IMR-90 (cell line): ENCODE measurements around the gene RBM10.

Source experiments
- BHLHE40 ChIP-seq: fragments of 150-350 bp; IDR thresholded peaks from 2 replicates; pipeline ENCODE4 v1.6.1; 2016; ENCODE audit warnings: mild to moderate bottlenecking, low read depth, low read length
- CEBPB ChIP-seq: IDR thresholded peaks from 2 replicates; pipeline ENCODE4 v1.6.1; 2012; ENCODE audit warnings: low read depth, low read length, improper control_type of control experiment
- CHD1 ChIP-seq: IDR thresholded peaks from 2 replicates; pipeline ENCODE4 v1.6.1; 2012; ENCODE audit warnings: low read depth, low read length, improper control_type of control experiment
- CTCF ChIP-seq: conservative IDR thresholded peaks from 2 replicates; pipeline ENCODE4 v1.5.1; 2012; ENCODE audit warnings: mild to moderate bottlenecking, low read depth, low read length, improper control_type of control experiment
- FOS ChIP-seq: fragments of 150-350 bp; IDR thresholded peaks from 2 replicates; pipeline ENCODE4 v1.6.1; 2016; ENCODE audit warnings: low read depth, low read length
- MAFK ChIP-seq: IDR thresholded peaks from 2 replicates; pipeline ENCODE4 v1.6.1; 2012; ENCODE audit warnings: low read depth, low read length, improper control_type of control experiment
- NFE2L2 ChIP-seq: fragments of 150-350 bp; IDR thresholded peaks from 2 replicates; pipeline ENCODE4 v1.6.1; 2016; ENCODE audit warnings: low read depth, mild to moderate bottlenecking, low read length
- POLR2A ChIP-seq: IDR thresholded peaks from 2 replicates; pipeline ENCODE4 v1.6.1; 2012; ENCODE audit warnings: mild to moderate bottlenecking, low read depth, low read length
- RAD21 ChIP-seq: IDR thresholded peaks from 2 replicates; pipeline ENCODE4 v1.6.1; 2012; ENCODE audit warnings: low read length, improper control_type of control experiment
- RFX5 ChIP-seq: IDR thresholded peaks from 2 replicates; pipeline ENCODE4 v1.8.0; 2012; ENCODE audit warnings: low read depth, mild to moderate bottlenecking, low read length, moderate library complexity
- USF2 ChIP-seq: fragments of 150-350 bp; IDR thresholded peaks from 2 replicates; pipeline ENCODE4 v1.6.1; 2017; ENCODE audit warnings: mild to moderate bottlenecking, antibody characterized with exemption, low read length, low read depth

- TF ChIP-seq CTCF, result no peak
- TF ChIP-seq USF2, result no peak
- TF ChIP-seq CEBPB, result no peak
- no peak for TF ChIP-seq RAD21
- no peak for TF ChIP-seq CHD1
- TF ChIP-seq POLR2A, result no peak
- no peak for TF ChIP-seq NFE2L2
- TF ChIP-seq BHLHE40, result no peak
- no peak for TF ChIP-seq MAFK
- no peak for TF ChIP-seq FOS
- TF ChIP-seq RFX5, result no peak
These were observed 18.0 kb downstream of the RBM10 start for GRCh38 chrX:47162927-47163583.
